Upper lobe of left lung (tissue), 4 donors: Measurements from ENCODE around the gene MMP20.

Experiments
- CTCF ChIP-seq, 6 experiments: fragments of 450-650 bp in 4 of 6; fragments of 200-600 bp in 2 of 6; sonication (generic) in 2 of 6; IDR thresholded peaks; one replicate each; pipeline ENCODE4 v1.5.1; 2016 to 2019; ENCODE audit warnings: antibody characterized with exemption in 6 of 6
- EP300 ChIP-seq, 4 donors: sonication (generic); formaldehyde crosslinking; IDR thresholded peaks; one replicate each; pipeline ENCODE4 v1.5.1; 2017; ENCODE audit warnings: antibody characterized with exemption in 4 of 4, control low read depth in 2 of 4

- TF ChIP-seq CTCF (IDR thresholded peaks at IDR 0.05) (no peak), EP300 (IDR thresholded peaks at IDR 0.05) (no peak)
Observed at GRCh38 chr11:102534261-102534872, 90.8 kb downstream of the MMP20 start.
